Effector CD8-positive, alpha-beta T cell (primary cell): ENCODE measurements around the gene DNM3.
"Not testable (repeated sequence)": the region's sequence is repeated elsewhere in the genome, so short reads cannot be mapped to it uniquely, and the experiment has no call there.

Source experiments
- DNase-seq: peaks from one replicate; lab custom pipeline; 2025; lab: John Stamatoyannopoulos, UW

Gene DNM3

DNA sequence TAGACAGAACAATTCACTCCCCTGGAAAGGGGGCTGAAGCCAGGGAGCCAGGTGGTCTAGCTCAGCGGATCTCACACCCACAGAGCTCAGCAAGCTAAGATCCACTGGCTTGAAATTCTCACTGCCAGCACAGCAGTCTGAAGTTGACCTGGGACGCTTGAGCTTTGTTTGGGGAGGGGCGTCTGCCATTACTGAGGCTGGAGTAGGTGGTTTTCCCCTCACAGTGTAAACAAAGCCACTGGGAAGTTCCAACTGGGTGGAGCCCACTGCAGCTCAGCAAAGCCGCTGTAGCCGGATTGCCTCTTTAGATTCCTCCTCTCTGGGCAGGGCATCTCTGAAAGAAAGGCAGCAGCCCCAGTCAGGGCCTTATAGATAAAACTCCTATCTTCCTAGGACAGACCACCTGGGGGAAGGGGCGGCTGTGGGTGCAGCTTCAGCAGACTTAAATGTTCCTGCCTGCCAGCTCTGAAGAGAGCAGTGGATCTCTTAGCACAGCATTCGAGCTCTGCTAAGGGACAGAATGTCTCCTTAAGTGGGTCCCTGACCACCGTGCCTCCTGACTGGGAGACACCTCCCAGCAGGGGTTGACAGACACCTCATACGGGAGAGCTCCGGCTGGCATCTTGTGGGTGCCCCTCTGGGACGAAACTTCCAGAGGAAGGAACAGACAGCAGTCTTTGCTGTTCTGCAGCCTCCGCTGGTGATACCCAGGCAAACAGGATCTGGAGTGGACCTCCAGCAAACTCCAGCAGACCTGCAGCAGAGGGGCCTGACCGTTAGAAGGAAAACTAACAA, 183.8 kb downstream of the DNM3 start:
- not testable (repeated sequence) for DNase-seq

- no peak for DNase-seq
These were observed 199.2 kb downstream of the DNM3 start for GRCh38 chr1:172040466-172040865.

GRCh38 chr1:172041102-172041501, 199.8 kb downstream of the DNM3 start:
- no peak for DNase-seq

DNA sequence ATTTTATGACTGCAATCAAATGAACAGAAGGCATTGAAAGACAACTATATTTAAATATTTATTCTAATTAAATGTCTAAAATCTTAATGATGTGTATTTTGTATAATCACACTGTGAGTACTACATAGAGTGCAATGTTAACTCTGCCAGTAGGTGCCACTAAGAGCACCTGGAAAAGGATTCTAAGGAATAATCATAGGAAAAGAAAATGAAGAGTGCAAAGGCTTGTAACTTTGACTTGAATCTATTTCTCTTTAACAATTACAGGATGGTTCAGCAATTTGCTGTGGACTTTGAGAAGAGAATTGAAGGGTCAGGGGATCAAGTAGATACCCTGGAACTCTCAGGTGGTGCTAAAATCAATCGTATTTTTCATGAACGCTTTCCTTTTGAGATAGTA, 200.4 kb downstream of the DNM3 start:
- no peak for DNase-seq

GRCh38 chr1:172043900-172044299, 202.6 kb downstream of the DNM3 start:
- no peak for DNase-seq

- no peak for DNase-seq
These were observed 210.6 kb downstream of the DNM3 start for GRCh38 chr1:172051898-172052297.

DNA sequence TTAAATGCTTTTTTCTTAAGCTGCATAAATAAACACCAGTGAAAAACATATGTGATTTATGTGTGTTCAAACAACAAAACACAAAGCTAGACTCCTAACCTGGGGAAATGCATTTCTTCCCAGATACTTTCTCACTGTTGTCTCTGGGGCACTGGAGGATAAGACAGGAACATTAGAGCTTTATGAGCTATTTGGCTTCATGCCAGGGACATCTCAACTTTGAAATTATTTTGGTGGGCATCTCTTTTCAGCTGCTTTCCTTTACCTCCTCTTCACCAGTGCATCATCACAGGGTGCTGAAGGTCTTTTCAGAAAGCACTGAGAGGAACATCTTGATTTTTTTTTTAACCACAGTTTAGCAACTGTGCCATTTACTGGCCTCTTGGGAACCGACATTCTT, 212.9 kb downstream of the DNM3 start:
- no peak for DNase-seq

- not testable (repeated sequence) for DNase-seq
These were observed 214.6 kb downstream of the DNM3 start for GRCh38 chr1:172055816-172056419.

GRCh38 chr1:172068334-172068733, 227.0 kb downstream of the DNM3 start:
- DNase-seq, result no peak

GRCh38 chr1:172069051-172069450, 227.8 kb downstream of the DNM3 start:
- DNase-seq, result no peak

GRCh38 chr1:172069534-172069933, 228.2 kb downstream of the DNM3 start:
- no peak for DNase-seq

- DNase-seq, result no peak
These were observed 228.8 kb downstream of the DNM3 start for GRCh38 chr1:172070055-172070454.

DNA sequence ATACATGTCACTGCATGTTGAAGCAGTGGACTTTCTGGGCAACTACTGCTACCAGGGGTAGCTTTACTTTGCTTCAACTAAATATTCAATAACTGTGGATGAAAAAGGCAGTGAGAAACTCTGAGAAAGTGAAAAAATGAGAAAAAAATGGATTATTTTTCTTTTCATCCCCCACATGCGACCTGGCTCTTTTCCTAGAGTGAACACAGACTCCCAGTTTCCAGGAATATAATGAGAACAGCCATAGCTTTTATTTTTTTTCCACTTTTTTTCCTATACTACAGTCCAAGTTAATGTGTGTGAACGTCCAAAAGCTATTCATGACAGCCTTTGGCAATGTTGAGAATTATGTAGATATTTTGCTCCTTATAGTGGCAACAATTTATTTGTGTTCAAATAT, 230.4 kb downstream of the DNM3 start:
- no peak for DNase-seq

- not testable (repeated sequence) for DNase-seq
These were observed 238.6 kb downstream of the DNM3 start for GRCh38 chr1:172079859-172080258.

- DNase-seq, result no peak
These were observed 241.9 kb downstream of the DNM3 start for GRCh38 chr1:172083191-172083590.

GRCh38 chr1:172084876-172085275, 243.6 kb downstream of the DNM3 start:
- DNase-seq, result no peak

DNA sequence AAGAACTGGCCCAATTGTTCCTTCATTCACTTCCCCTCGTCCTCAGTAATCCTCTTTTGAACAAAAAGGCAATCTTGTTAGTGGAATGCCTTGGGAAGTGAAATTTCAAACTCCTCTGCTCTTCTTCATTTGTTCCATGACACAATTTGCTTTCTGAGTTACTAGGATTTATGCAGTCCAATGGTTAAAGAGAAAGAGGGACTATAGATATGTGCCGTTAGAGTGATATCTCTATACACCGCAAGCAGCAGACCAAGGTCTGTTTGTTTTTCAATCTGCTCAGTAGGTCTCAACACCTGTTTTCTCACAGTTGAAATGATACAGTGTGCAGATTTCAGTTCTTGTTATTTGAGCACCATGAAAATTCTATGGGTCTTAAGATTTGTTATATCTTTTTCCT, 244.0 kb downstream of the DNM3 start:
- DNase-seq, result no peak

- no peak for DNase-seq
These were observed 244.8 kb downstream of the DNM3 start for GRCh38 chr1:172086137-172086536.

GRCh38 chr1:172088256-172088655, 247.0 kb downstream of the DNM3 start:
- no peak for DNase-seq

DNA sequence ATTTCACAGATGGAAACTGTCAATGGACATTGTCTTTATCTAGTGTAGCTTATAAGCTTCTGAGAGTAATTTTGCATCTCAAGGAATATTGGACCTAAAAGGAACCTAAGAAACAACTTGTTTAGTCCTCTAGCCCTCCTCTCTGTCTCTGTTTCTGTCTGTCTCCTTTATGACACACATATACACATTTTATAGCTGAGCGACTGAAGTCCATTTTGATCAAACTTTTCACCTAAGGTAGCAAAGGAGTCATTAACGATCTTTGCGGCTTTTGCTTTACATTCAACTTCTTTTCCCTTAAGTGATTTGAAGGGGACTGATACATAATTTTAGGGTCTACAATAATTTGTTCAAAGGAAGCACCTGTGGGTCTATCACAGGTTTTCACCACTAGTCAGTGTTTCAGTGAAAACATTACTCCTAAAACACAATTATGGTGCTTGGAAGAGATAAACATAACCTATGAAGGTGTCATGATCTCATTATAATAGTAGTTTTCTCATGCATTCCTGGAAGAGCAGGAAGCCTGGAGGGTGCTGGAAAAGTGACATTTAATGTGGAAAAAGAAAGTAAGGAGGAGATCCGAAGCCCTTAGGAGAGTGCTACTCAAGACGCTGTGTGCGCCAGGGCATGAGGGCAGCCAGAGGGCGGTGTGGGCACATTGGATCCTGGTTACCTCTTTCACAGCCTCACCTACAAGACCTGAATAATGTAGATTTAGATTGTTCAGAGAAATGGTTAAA, 248.6 kb downstream of the DNM3 start:
- DNase-seq, result peak; percentile 5

GRCh38 chr1:172090511-172090817, 249.2 kb downstream of the DNM3 start:
- no peak for DNase-seq

DNA sequence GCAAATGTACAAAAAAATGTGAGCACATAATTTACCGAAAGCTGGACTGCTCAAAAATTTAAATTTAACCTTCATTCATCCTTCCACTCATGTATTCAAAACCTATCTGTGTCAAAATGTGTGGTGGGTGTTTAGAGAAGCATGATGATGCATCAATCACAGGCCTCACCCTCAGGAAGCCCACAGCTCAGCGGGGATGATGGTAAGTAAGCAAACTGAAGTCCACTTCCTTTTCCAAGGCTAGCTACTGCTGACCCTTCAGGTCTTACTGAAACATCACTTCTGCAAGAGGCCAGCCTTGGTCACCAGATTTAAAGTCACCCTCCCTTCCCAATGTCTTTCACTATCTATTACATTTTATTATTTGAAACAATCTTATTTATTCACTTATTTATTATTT, 254.5 kb downstream of the DNM3 start:
- DNase-seq, result no peak

DNA sequence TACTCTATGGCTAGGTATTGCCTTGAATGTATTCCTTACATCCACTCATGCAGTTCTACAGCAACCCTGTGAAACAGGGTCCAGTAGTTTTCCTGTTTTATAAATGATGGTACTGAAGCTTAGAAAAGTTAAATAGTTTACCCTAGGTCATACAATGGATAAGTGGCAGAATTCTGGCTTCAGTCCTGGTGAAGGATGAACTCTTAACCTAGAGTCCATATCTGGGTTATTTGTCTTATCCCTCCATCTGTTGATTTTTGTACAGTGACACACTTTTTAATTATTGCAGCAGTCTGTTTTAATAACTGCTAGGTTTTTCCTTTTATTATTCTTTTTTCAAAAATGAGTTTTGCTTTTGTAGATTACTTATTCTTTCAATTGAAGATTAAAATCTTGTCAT, 263.9 kb downstream of the DNM3 start:
- no peak for DNase-seq
